GM12878 (cell line): ENCODE measurements around the gene FBXW8. TPM values are rescaled to one million over a fixed set of nuclear protein-coding genes. Genes with fewer than 3 reads are reported as not detected.

Source experiments
- ATAC-seq: fragments of 200-7000 bp; cut with Tn5 transposase; 3 replicates; pipeline ENCODE4 v1.9.1; 2020; ENCODE audit warnings: mild to moderate bottlenecking, moderate library complexity
- BruUV-seq: library from RNA; stranded (reverse); fragments of 400-500 nt; replicated peaks from 2 replicates; lab custom pipeline; 2021; lab: Mats Ljungman, UMichigan
- CTCF ChIA-PET: fragments of 300-600 bp; sonication (Branson Sonifier 250); formaldehyde crosslinking; extraction: SDS; loops from one replicate; lab custom pipeline; 2021; ENCODE audit warnings: inconsistent platforms; lab: Yijun Ruan, JAX
- POLR2A ChIA-PET: fragments of 350-600 bp; formaldehyde crosslinking; extraction: SDS; loops from one replicate; lab custom pipeline; 2021; ENCODE audit warnings: inconsistent platforms; lab: Charles Lee
- RAD21 ChIA-PET: fragments of 300-600 bp; sonication (Branson Sonifier 250); formaldehyde crosslinking; loops from one replicate; lab custom pipeline; 2023; ENCODE audit warnings: antibody characterized with exemption; ENCODE audit not compliant: unreplicated experiment; lab: Charles Lee
- SMC1A ChIA-PET: fragments of 300-600 bp; sonication (Branson Sonifier 250); formaldehyde crosslinking; loops from one replicate; lab custom pipeline; 2023; ENCODE audit not compliant: unreplicated experiment, uncharacterized antibody; lab: Charles Lee
- DNase-seq: peaks from one replicate; pipeline ENCODE4 v3.0.0-alpha.2; 2011; ENCODE audit warnings: low read depth, low spot score
- FAIRE-seq: peaks from 3 replicates; lab custom pipeline; 2011; peaks lifted over from hg19 to GRCh38; lab: Jason Lieb, UNC
- H2AFZ ChIP-seq: 2 replicates; pipeline ENCODE4 v1.6.0; 2011; ENCODE audit warnings: low read depth, low read length, control low read depth; ENCODE audit not compliant: control insufficient read depth
- H3K27ac ChIP-seq: 2 replicates; pipeline ENCODE4 v1.5.1; 2011; ENCODE audit warnings: control low read depth; ENCODE audit not compliant: control insufficient read depth, insufficient read depth
- H3K27me3 ChIP-seq, 2 experiments: replicated peaks in 1 of 2; 2 replicates each; pipeline versions ENCODE4 v1.6.0 to v1.6.1; 2011; ENCODE audit warnings: low read length in 1 of 2; ENCODE audit not compliant: control insufficient read depth in 2 of 2, insufficient read depth in 2 of 2
- H3K36me3 ChIP-seq, 2 experiments: 2 replicates each; pipeline ENCODE4 v1.5.1; 2011; ENCODE audit warnings: low read length in 1 of 2; ENCODE audit not compliant: control insufficient read depth in 2 of 2, insufficient read depth in 2 of 2
- H3K4me1 ChIP-seq: 2 replicates; pipeline ENCODE4 v1.6.1; 2011; ENCODE audit warnings: mild to moderate bottlenecking, low read length, moderate library complexity, mixed read lengths; ENCODE audit not compliant: control insufficient read depth, insufficient read depth
- H3K4me2 ChIP-seq: 2 replicates; pipeline ENCODE4 v1.6.0; 2011; ENCODE audit warnings: control low read depth; ENCODE audit not compliant: control insufficient read depth, insufficient read depth
- H3K4me3 ChIP-seq: fragments of 200-600 bp; sonication (generic); 2 replicates; pipeline ENCODE4 v1.5.1; 2016
- H3K79me2 ChIP-seq: 2 replicates; pipeline ENCODE4 v1.6.0; 2011; ENCODE audit warnings: low read length; ENCODE audit not compliant: control insufficient read depth, insufficient read depth
- H3K9ac ChIP-seq: 2 replicates; pipeline ENCODE4 v1.8.0; 2011; ENCODE audit warnings: low read length, control low read depth, mixed read lengths; ENCODE audit not compliant: control insufficient read depth, insufficient read depth
- H3K9me3 ChIP-seq: replicated peaks from 3 replicates; pipeline ENCODE4 v1.5.1; 2011; ENCODE audit warnings: mild to moderate bottlenecking, low read length; ENCODE audit not compliant: control insufficient read depth, insufficient read depth
- H4K20me1 ChIP-seq: 2 replicates; pipeline ENCODE4 v1.6.0; 2011; ENCODE audit not compliant: control insufficient read depth, insufficient read depth
- CBX5 ChIP-seq: sonication (generic); IDR thresholded peaks from 2 replicates; pipeline ENCODE4 v1.6.1; 2016; ENCODE audit warnings: low read depth, moderate library complexity, mild to moderate bottlenecking, inconsistent platforms
- E4F1 ChIP-seq: fragments of 450-650 bp; IDR thresholded peaks from 2 replicates; pipeline ENCODE4 v1.6.1; 2018; ENCODE audit warnings: borderline replicate concordance, mild to moderate bottlenecking; ENCODE audit not compliant: partially characterized antibody
- IKZF2 ChIP-seq, 2 experiments: fragments of 450-650 bp; IDR thresholded peaks; 2 replicates each; pipeline ENCODE4 v1.6.1; 2017; ENCODE audit warnings: mild to moderate bottlenecking in 2 of 2, moderate library complexity in 2 of 2
- IRF3 ChIP-seq: fragments of 450-650 bp; IDR thresholded peaks from 2 replicates; pipeline ENCODE4 v1.6.1; 2014; ENCODE audit warnings: mild to moderate bottlenecking
- JUNB ChIP-seq: IDR thresholded peaks from 2 replicates; pipeline ENCODE4 v1.6.1; 2016; ENCODE audit warnings: antibody characterized with exemption, mild to moderate bottlenecking
- JUND ChIP-seq: IDR thresholded peaks from 2 replicates; pipeline ENCODE4 v1.6.1; 2012; ENCODE audit warnings: low read depth, mild to moderate bottlenecking, low read length, improper control_type of control experiment, moderate library complexity
- KAT2A ChIP-seq: conservative IDR thresholded peaks from 2 replicates; pipeline ENCODE4 v1.6.1; 2011; ENCODE audit warnings: low read depth, low read length; ENCODE audit not compliant: control insufficient read depth
- MEF2B ChIP-seq: fragments of 450-650 bp; IDR thresholded peaks from 2 replicates; pipeline ENCODE4 v1.6.1; 2018; ENCODE audit warnings: mild to moderate bottlenecking, moderate library complexity; ENCODE audit not compliant: partially characterized antibody, poor library complexity, severe bottlenecking
- MLLT1 ChIP-seq: fragments of 450-650 bp; IDR thresholded peaks from 2 replicates; pipeline ENCODE4 v1.6.1; 2016; ENCODE audit warnings: mild to moderate bottlenecking
- PKNOX1 ChIP-seq: fragments of 450-650 bp; IDR thresholded peaks from 2 replicates; pipeline ENCODE4 v1.6.1; 2016; ENCODE audit warnings: mild to moderate bottlenecking
- RAD51 ChIP-seq: fragments of 450-650 bp; IDR thresholded peaks from 2 replicates; pipeline ENCODE4 v1.6.1; 2016; ENCODE audit warnings: moderate library complexity, mild to moderate bottlenecking, inconsistent platforms
- RCOR1 ChIP-seq: conservative IDR thresholded peaks from 2 replicates; pipeline ENCODE4 v1.6.1; 2012; ENCODE audit warnings: low read depth, low read length, improper control_type of control experiment
- SIN3A ChIP-seq: IDR thresholded peaks from 2 replicates; pipeline ENCODE4 v1.6.1; 2012; ENCODE audit warnings: low read depth, low read length, improper control_type of control experiment
- YY1 ChIP-seq: IDR thresholded peaks from 2 replicates; pipeline ENCODE4 v1.6.1; 2011; ENCODE audit warnings: low read depth, mild to moderate bottlenecking, low read length
- ZBED1 ChIP-seq: IDR thresholded peaks from 2 replicates; pipeline ENCODE4 v1.6.1; 2016; ENCODE audit warnings: borderline replicate concordance
- WGBS: methylation state at CpG from one replicate; pipeline ENCODE4 v1.1.6; 2016; ENCODE audit warnings: low lambda C conversion rate; ENCODE audit not compliant: insufficient replicate concordance, insufficient coverage; ENCODE audit errors: missing lambda C conversion rate; 5-methylcytosine and 5-hydroxymethylcytosine counted together
- in situ Hi-C: fragments of 300-500 bp; cut with MboI; formaldehyde crosslinking; loops from 9 replicates; pipeline ENCODE4 v1.14.3; 2018; ENCODE audit warnings: mixed read lengths
- intact Hi-C: fragments of 100-400 bp; cut with micrococcal nuclease; formaldehyde crosslinking; loops from one replicate; pipeline ENCODE4 v1.14.2; 2022; ENCODE audit not compliant: unreplicated experiment
- polyA plus RNA-seq, 11 experiments: library from polyadenylated mRNA; depleted of rRNA in 4 of 11; unstranded in 6 of 11; stranded (reverse) in 5 of 11; fragments of >200 nt; fragmentation: Nextera tagmentation in 4 of 11; fragmentation: Illumina TruSeq in 1 of 11; extraction: Ambion mirVana in 4 of 11; extraction: Trizol in 1 of 11; gene quantifications; 1 replicate in 1 of 11; 2 replicates in 10 of 11; pipeline versions ENCODE4 v1.2.1 to v1.2.3, GENCODE V29; 2011 to 2016; ENCODE audit warnings: inconsistent platforms in 2 of 11, missing spikeins in 2 of 11, low read depth in 1 of 11
- total RNA-seq, 4 experiments: library from RNA; depleted of rRNA in 3 of 4; stranded (reverse); fragments of >200 nt in 3 of 4; fragmentation: Illumina TruSeq in 1 of 4; extraction: Trizol in 1 of 4; gene quantifications; 2 replicates each; pipeline versions ENCODE4 v1.2.1 to v1.2.3, GENCODE V29; 2013 to 2021

FBXW8 gene
- total and polyA plus RNA-seq, 10 of the 15 experiments (the other 5 are each of a cell fraction or from before 2014, with no cell fraction given) = 0.49 to 7.5 (median 4.4) TPM

GRCh38 chr12:117005417-117006046 lies 94.8 kb downstream of the FBXW8 start:
- Histone ChIP-seq H3K27me3 (no peaks in the 10 kb centered on the region), H3K4me3 (no peak overlapping the region), H3K9ac (no peak overlapping the region), H4K20me1 (no peaks in the 10 kb centered on the region), H3K27ac (no peak overlapping the region), H3K4me1 (no peaks in the 10 kb centered on the region), H3K4me2 (no peak overlapping the region), H2AFZ (no peak overlapping the region), H3K79me2 (no peaks in the 10 kb centered on the region), H3K9me3 (no peaks in the 10 kb centered on the region), H3K36me3 (no peaks in the 10 kb centered on the region; a peak in 1 of 4 replicates)
- FAIRE-seq (no peak), DNase-seq (no peak), ATAC-seq (no peak)
- RAD21 ChIA-PET = no interaction called here
- CTCF ChIA-PET = interaction anchor here (1.0 kb wide), 1 partner anchor 301 kb away, joined by 3 read pairs; no protein-coding TSS in a partner anchor
- in situ Hi-C loops = no loop called here
- BruUV-seq = no TSS peak
- 97% methylated on average over 11 of the region's 11 CpGs for WGBS
- intact Hi-C loops = no loop called here
- POLR2A ChIA-PET = no interaction called here
- SMC1A ChIA-PET = no interaction called here
- TF ChIP-seq JUND = no peak
- TF ChIP-seq YY1 = no peak
- TF ChIP-seq IRF3 = no peak
- no peak for TF ChIP-seq SIN3A
- TF ChIP-seq E4F1 = no peak
- TF ChIP-seq ZBED1 = no peak
- no peak for TF ChIP-seq MLLT1
- no peak for TF ChIP-seq IKZF2 (IDR thresholded peaks at IDR 0.05)
- TF ChIP-seq JUNB = no peak
- TF ChIP-seq RAD51 = no peak
- TF ChIP-seq CBX5 = no peak
- no peak for TF ChIP-seq PKNOX1
- no peak for TF ChIP-seq RCOR1
- TF ChIP-seq KAT2A = no peak
- TF ChIP-seq MEF2B = no peak
